MCF 10A (cell line): Measurements from ENCODE around the gene ZFP1. TPM values are rescaled to one million over a fixed set of nuclear protein-coding genes. Genes with fewer than 3 reads are reported as not detected.

Experiments used
- BruUV-seq: library from RNA; stranded (reverse); fragments of 400-500 nt; replicated peaks from 2 replicates; lab custom pipeline; 2021; lab: Mats Ljungman, UMichigan
- CTCF ChIA-PET: fragments of 300-600 bp; sonication (Branson Sonifier 250); formaldehyde crosslinking; extraction: SDS; loops from one replicate; lab custom pipeline; 2021; ENCODE audit warnings: antibody characterized with exemption, inconsistent platforms; lab: Yijun Ruan, JAX
- POLR2A ChIA-PET: fragments of 300-600, 350-650 bp; sonication (Branson Sonifier 250); formaldehyde crosslinking; extraction: SDS; loops from one replicate; lab custom pipeline; 2020; ENCODE audit warnings: antibody characterized with exemption, inconsistent platforms; lab: Yijun Ruan, JAX
- DNase-seq: peaks from one replicate; pipeline ENCODE4 v3.0.0-alpha.2; 2018; ENCODE audit not compliant: unreplicated experiment
- H3K27ac Mint-ChIP-seq: one replicate; pipeline ENCODE4 v1.8.0; 2022; ENCODE audit warnings: mild to moderate bottlenecking, low read depth, mixed read lengths; ENCODE audit not compliant: unreplicated experiment
- H3K27me3 Mint-ChIP-seq: one replicate; pipeline ENCODE4 v1.8.0; 2022; ENCODE audit warnings: mixed read lengths; ENCODE audit not compliant: insufficient read depth, unreplicated experiment
- H3K36me3 Mint-ChIP-seq: one replicate; pipeline ENCODE4 v1.8.0; 2022; ENCODE audit warnings: mild to moderate bottlenecking, moderate library complexity, mixed read lengths; ENCODE audit not compliant: insufficient read depth, unreplicated experiment
- H3K4me1 Mint-ChIP-seq: one replicate; pipeline ENCODE4 v1.8.0; 2022; ENCODE audit warnings: mixed read lengths; ENCODE audit not compliant: insufficient read depth, unreplicated experiment
- H3K4me3 Mint-ChIP-seq: one replicate; pipeline ENCODE4 v1.8.0; 2022; ENCODE audit warnings: mild to moderate bottlenecking, moderate library complexity, mixed read lengths; ENCODE audit not compliant: unreplicated experiment
- H3K9me3 Mint-ChIP-seq: one replicate; pipeline ENCODE4 v1.8.0; 2022; ENCODE audit warnings: mixed read lengths; ENCODE audit not compliant: unreplicated experiment
- CTCF ChIP-seq: fragments of 200-600 bp; IDR thresholded peaks from one replicate; pipeline ENCODE4 v1.8.0; 2022; ENCODE audit warnings: antibody characterized with exemption, mild to moderate bottlenecking; ENCODE audit not compliant: unreplicated experiment
- intact Hi-C: fragments of 100-400 bp; cut with micrococcal nuclease; formaldehyde crosslinking; loops from 2 replicates; pipeline ENCODE4 v1.14.1; 2022
- total RNA-seq: library from RNA; stranded (reverse); gene quantifications from 2 replicates; pipeline ENCODE4 v1.2.3, GENCODE V29; 2022

ZFP1 gene
- total RNA-seq, 1 experiment from 2014 or later: 14.0 TPM

- BruUV-seq: no TSS peak
- H3K36me3 Mint-ChIP-seq: no peaks in the 10 kb centered on the region
- DNase-seq: no peak
- POLR2A ChIA-PET: no interaction called here
- H3K9me3 Mint-ChIP-seq: no peaks in the 10 kb centered on the region
- CTCF ChIA-PET: interaction anchor here (0.8 kb wide), 1 partner anchor 13 kb away, joined by 3 read pairs; the partner anchor contains the start of gene CTRB2
- peaks cover 8% of the 10 kb centered on the region for H3K4me1 Mint-ChIP-seq
- no peak overlapping the region for H3K27ac Mint-ChIP-seq
- H3K4me3 Mint-ChIP-seq: no peak overlapping the region
- peaks cover 23% of the 10 kb centered on the region for H3K27me3 Mint-ChIP-seq
- TF ChIP-seq CTCF: no peak
- intact Hi-C loops: no loop called here
Measured at GRCh38 chr16:75193730-75194444, 45.6 kb downstream of the ZFP1 start.

GRCh38 chr16:75195811-75196790, 47.8 kb downstream of the ZFP1 start:
- Mint-ChIP-seq H3K9me3 (no peaks in the 10 kb centered on the region), H3K4me3 (no peak overlapping the region), H3K4me1 (peaks cover 8% of the 10 kb centered on the region), H3K27ac (no peak overlapping the region), H3K36me3 (no peaks in the 10 kb centered on the region), H3K27me3 (peaks cover 23% of the 10 kb centered on the region)
- ChIA-PET POLR2A (no interaction called here), CTCF (interaction anchor here (0.5 to 6.2 kb wide), 4 partner anchors 38 to 319 kb away, joined by 3 to 117 read pairs (median 8); no protein-coding TSS in a partner anchor)
- intact Hi-C loops: no loop called here
- no peak for TF ChIP-seq CTCF
- DNase-seq: no peak
- no TSS peak for BruUV-seq

- H3K27me3 Mint-ChIP-seq: peaks cover 23% of the 10 kb centered on the region
- no peaks in the 10 kb centered on the region for H3K9me3 Mint-ChIP-seq
- CTCF ChIA-PET: interaction anchor here (0.6 to 6.2 kb wide), 6 partner anchors 37 to 426 kb away, joined by 3 to 117 read pairs (median 8); no protein-coding TSS in a partner anchor
- no TSS peak for BruUV-seq
- DNase-seq: no peak
- TF ChIP-seq CTCF: no peak
- intact Hi-C loops: no loop called here
- H3K4me1 Mint-ChIP-seq: peaks cover 8% of the 10 kb centered on the region
- POLR2A ChIA-PET: no interaction called here
- no peak overlapping the region for H3K27ac Mint-ChIP-seq
- no peaks in the 10 kb centered on the region for H3K36me3 Mint-ChIP-seq
- H3K4me3 Mint-ChIP-seq: no peak overlapping the region
Measured at GRCh38 chr16:75196836-75197235, 48.5 kb downstream of the ZFP1 start.
